ENCODE data around the gene SHISA8.

DNA sequence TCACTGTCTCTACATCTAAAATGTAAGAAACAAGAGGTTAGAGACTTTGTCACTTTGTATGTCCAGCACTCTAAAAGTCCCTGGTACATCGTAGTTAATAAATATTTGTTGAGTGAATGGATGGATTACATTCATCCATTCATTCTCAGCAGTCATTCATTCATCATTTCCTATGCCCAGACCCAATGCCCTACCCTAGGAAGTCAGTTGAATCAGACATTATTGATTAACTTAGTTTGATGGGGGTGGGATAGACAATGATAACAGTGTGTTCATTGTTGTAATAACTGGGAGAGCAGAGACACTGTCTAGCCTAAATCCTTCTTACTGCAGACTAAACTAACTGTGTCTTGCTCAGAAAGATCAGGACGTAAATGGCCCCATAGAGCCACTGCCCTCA is 33.3 kb upstream of the SHISA8 start:
- TF ChIP-seq, protein P1, sequence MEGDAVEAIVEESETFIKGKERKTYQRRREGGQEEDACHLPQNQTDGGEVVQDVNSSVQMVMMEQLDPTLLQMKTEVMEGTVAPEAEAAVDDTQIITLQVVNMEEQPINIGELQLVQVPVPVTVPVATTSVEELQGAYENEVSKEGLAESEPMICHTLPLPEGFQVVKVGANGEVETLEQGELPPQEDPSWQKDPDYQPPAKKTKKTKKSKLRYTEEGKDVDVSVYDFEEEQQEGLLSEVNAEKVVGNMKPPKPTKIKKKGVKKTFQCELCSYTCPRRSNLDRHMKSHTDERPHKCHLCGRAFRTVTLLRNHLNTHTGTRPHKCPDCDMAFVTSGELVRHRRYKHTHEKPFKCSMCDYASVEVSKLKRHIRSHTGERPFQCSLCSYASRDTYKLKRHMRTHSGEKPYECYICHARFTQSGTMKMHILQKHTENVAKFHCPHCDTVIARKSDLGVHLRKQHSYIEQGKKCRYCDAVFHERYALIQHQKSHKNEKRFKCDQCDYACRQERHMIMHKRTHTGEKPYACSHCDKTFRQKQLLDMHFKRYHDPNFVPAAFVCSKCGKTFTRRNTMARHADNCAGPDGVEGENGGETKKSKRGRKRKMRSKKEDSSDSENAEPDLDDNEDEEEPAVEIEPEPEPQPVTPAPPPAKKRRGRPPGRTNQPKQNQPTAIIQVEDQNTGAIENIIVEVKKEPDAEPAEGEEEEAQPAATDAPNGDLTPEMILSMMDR (IDR thresholded peaks at IDR 0.05; ENCODE audit: borderline replicate concordance, extremely low read depth, low read length, poor library complexity, severe bottlenecking) = no peak
- no peak for TF ChIP-seq EZH2 (IDR thresholded peaks at IDR 0.05; ENCODE audit: borderline replicate concordance, low read depth, low read length, severe bottlenecking)

Data from DND-41 (cell line).